SK-N-SH (cell line): Measurements from ENCODE around the gene SHISA2. TPM values are rescaled to one million over a fixed set of nuclear protein-coding genes. Genes with fewer than 3 reads are reported as not detected.

ENCODE experiments used
- CTCF ChIA-PET: fragments of 300-600, 350-600 bp; formaldehyde crosslinking; extraction: SDS; loops from one replicate; lab custom pipeline; 2021; lab: Yijun Ruan, JAX
- POLR2A ChIA-PET: fragments of 350-600 bp; sonication (Branson Sonifier 250); formaldehyde crosslinking; extraction: SDS; loops from one replicate; lab custom pipeline; 2020; ENCODE audit warnings: antibody characterized with exemption, inconsistent platforms; lab: Yijun Ruan, JAX
- DNase-seq: peaks from one replicate; pipeline ENCODE4 v3.0.0; 2012
- H2AFZ ChIP-seq: fragments of 200-600 bp; sonication (generic); 2 replicates; pipeline ENCODE4 v1.8.1; 2016; ENCODE audit warnings: antibody characterized with exemption, mild to moderate bottlenecking, low read depth
- H3F3A ChIP-seq: fragments of 200-600 bp; sonication (generic); replicated peaks from 2 replicates; pipeline ENCODE3; 2016; ENCODE audit warnings: antibody characterized with exemption, mild to moderate bottlenecking; ENCODE audit not compliant: insufficient read depth
- H3K27ac ChIP-seq, 2 experiments: fragments of 200-500 bp in 1 of 2; fragments of 200-600 bp in 1 of 2; sonication (Bioruptor generic) in 1 of 2; sonication (generic), shearing (Covaris generic) in 1 of 2; 2 replicates each; pipeline versions ENCODE4 v1.5.1 to v1.6.1; 2014 to 2016; ENCODE audit warnings: low read depth in 2 of 2, inconsistent platforms in 1 of 2, low read length in 1 of 2, mild to moderate bottlenecking in 1 of 2, mixed read lengths in 1 of 2
- H3K27me3 ChIP-seq: fragments of 200-600 bp; sonication (generic), shearing (Covaris generic); 2 replicates; pipeline ENCODE4 v1.6.1; 2016; ENCODE audit warnings: mixed run types; ENCODE audit not compliant: insufficient read depth
- H3K36me3 ChIP-seq, 2 experiments: fragments of 200-500 bp in 1 of 2; fragments of 200-600 bp in 1 of 2; sonication (Bioruptor generic) in 1 of 2; sonication (generic) in 1 of 2; replicated peaks in 1 of 2; 2 replicates each; pipeline versions ENCODE3 to v1.5.1; 2014 to 2016; ENCODE audit warnings: low read length in 1 of 2, mild to moderate bottlenecking in 1 of 2; ENCODE audit not compliant: insufficient read depth in 2 of 2, control insufficient read depth in 1 of 2
- H3K4me1 ChIP-seq, 2 experiments: fragments of 200-500 bp in 1 of 2; fragments of 200-600 bp in 1 of 2; sonication (Bioruptor generic) in 1 of 2; sonication (generic), shearing (Covaris generic) in 1 of 2; 2 replicates each; pipeline versions ENCODE4 v1.5.1 to v1.6.1; 2014 to 2016; ENCODE audit warnings: low read depth in 1 of 2, low read length in 1 of 2, mixed run types in 1 of 2; ENCODE audit not compliant: insufficient read depth in 2 of 2, control insufficient read depth in 1 of 2
- H3K4me2 ChIP-seq: fragments of 200-600 bp; sonication (generic), shearing (Covaris generic); 2 replicates; pipeline ENCODE4 v1.6.1; 2017; ENCODE audit warnings: mixed run types
- H3K4me3 ChIP-seq, 2 experiments: fragments of 200-500 bp in 1 of 2; fragments of 200-600 bp in 1 of 2; sonication (Bioruptor generic) in 1 of 2; sonication (generic), shearing (Covaris generic) in 1 of 2; 2 replicates each; pipeline versions ENCODE4 v1.5.1 to v1.8.1; 2014 to 2016; ENCODE audit warnings: low read depth in 2 of 2, inconsistent platforms in 1 of 2, low read length in 1 of 2, mild to moderate bottlenecking in 1 of 2, mixed read lengths in 1 of 2, moderate library complexity in 1 of 2
- H3K79me2 ChIP-seq: fragments of 200-600 bp; sonication (generic); 2 replicates; pipeline ENCODE4 v1.8.1; 2017; ENCODE audit warnings: mild to moderate bottlenecking; ENCODE audit not compliant: insufficient read depth
- H3K9ac ChIP-seq: fragments of 200-600 bp; sonication (generic); 2 replicates; pipeline ENCODE4 v1.6.1; 2017; ENCODE audit warnings: mixed run types
- H3K9me2 ChIP-seq: fragments of 200-600 bp; sonication (generic); 2 replicates; pipeline ENCODE4 v1.6.1; 2017; ENCODE audit warnings: mixed run types
- H3K9me3 ChIP-seq: fragments of 200-600 bp; sonication (generic); 2 replicates; pipeline ENCODE4 v1.6.1; 2017; ENCODE audit warnings: mixed run types, mild to moderate bottlenecking, moderate library complexity
- H4K20me1 ChIP-seq: fragments of 200-600 bp; sonication (generic); 2 replicates; pipeline ENCODE4 v1.6.1; 2017; ENCODE audit warnings: mild to moderate bottlenecking, mixed run types; ENCODE audit not compliant: insufficient read depth
- CHD2 ChIP-seq: fragments of 150-350 bp; IDR thresholded peaks from 2 replicates; pipeline ENCODE4 v1.6.1; 2018; ENCODE audit warnings: low read length; ENCODE audit not compliant: partially characterized antibody
- ELF1 ChIP-seq: IDR thresholded peaks from 2 replicates; pipeline ENCODE4 v1.4.0; 2012
- GABPA ChIP-seq: IDR thresholded peaks from 2 replicates; pipeline ENCODE4 v1.4.0; 2012; ENCODE audit warnings: low read depth, mild to moderate bottlenecking
- MEF2A ChIP-seq: IDR thresholded peaks from 2 replicates; pipeline ENCODE4 v1.4.0; 2012; ENCODE audit warnings: low read depth, borderline replicate concordance
- NFIC ChIP-seq: IDR thresholded peaks from 2 replicates; pipeline ENCODE4 v1.4.0; 2012; ENCODE audit warnings: borderline replicate concordance
- NRF1 ChIP-seq: IDR thresholded peaks from 2 replicates; pipeline ENCODE4 v1.6.1; 2012; ENCODE audit warnings: low read depth, mild to moderate bottlenecking, low read length
- TEAD4 ChIP-seq: IDR thresholded peaks from 2 replicates; pipeline ENCODE4 v1.4.0; 2012; ENCODE audit warnings: mild to moderate bottlenecking, borderline replicate concordance; ENCODE audit not compliant: insufficient read depth
- WGBS: methylation state at CpG from one replicate; pipeline ENCODE4 v1.1.6; 2017; ENCODE audit warnings: low lambda C conversion rate; 5-methylcytosine and 5-hydroxymethylcytosine counted together
- polyA plus RNA-seq, 3 experiments: library from polyadenylated mRNA; depleted of rRNA; stranded (reverse); fragments of >200 nt; gene quantifications; 2 replicates each; pipeline ENCODE4 v1.2.3, GENCODE V29; 2012
- TF ChIP-seq, protein P1 (sequence below): fragments of 200-600 bp; sonication (generic); IDR thresholded peaks from 2 replicates; pipeline ENCODE4 v1.6.1; 2017; ENCODE audit warnings: antibody characterized with exemption, mild to moderate bottlenecking, moderate library complexity
- TF ChIP-seq, protein P2 (sequence below): IDR thresholded peaks from 2 replicates; pipeline ENCODE4 v1.6.1; 2012; ENCODE audit warnings: mild to moderate bottlenecking, low read depth, low read length, moderate library complexity
- TF ChIP-seq, protein P3 (sequence below): IDR thresholded peaks from 2 replicates; pipeline ENCODE4; 2012

SHISA2 gene
- polyA plus RNA-seq, 1 of the 3 experiments (the other 2 are of a cell fraction), result not detected

DNA sequence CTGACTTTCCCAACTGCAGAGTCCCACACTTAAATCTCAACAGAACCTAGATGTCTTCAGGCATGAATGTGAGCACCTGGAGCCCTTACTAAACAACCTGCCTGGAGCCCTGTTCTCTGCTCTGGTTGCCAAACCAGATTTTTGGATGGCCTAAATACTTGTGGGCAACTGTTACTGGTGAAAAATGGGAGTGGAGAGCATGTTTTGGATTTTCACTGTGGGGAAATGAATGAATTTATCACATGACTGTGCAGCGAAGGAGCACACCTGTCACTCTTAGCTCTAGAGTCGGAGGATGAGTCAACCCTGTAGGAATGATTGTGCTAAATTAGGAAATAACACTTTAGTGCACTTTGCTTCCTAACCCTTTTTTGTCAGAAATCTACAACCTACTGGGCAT lies 30.3 kb downstream of the SHISA2 start:
- ChIA-PET POLR2A (no interaction called here), CTCF (interaction anchor here (1.1 kb wide), 1 partner anchor 361 kb away, joined by 3 read pairs; no protein-coding TSS in a partner anchor)
- H3K27ac ChIP-seq, result no peak overlapping the region
- no peak overlapping the region for H3K4me2 ChIP-seq
- no peak overlapping the region for H2AFZ ChIP-seq
- no peaks in the 10 kb centered on the region for H3K27me3 ChIP-seq
- DNase-seq, result no peak
- TF ChIP-seq, protein P1, sequence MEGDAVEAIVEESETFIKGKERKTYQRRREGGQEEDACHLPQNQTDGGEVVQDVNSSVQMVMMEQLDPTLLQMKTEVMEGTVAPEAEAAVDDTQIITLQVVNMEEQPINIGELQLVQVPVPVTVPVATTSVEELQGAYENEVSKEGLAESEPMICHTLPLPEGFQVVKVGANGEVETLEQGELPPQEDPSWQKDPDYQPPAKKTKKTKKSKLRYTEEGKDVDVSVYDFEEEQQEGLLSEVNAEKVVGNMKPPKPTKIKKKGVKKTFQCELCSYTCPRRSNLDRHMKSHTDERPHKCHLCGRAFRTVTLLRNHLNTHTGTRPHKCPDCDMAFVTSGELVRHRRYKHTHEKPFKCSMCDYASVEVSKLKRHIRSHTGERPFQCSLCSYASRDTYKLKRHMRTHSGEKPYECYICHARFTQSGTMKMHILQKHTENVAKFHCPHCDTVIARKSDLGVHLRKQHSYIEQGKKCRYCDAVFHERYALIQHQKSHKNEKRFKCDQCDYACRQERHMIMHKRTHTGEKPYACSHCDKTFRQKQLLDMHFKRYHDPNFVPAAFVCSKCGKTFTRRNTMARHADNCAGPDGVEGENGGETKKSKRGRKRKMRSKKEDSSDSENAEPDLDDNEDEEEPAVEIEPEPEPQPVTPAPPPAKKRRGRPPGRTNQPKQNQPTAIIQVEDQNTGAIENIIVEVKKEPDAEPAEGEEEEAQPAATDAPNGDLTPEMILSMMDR, result no peak
- TF ChIP-seq ELF1 (no peak), MEF2A (no peak), NFIC (no peak), TEAD4 (no peak), GABPA (no peak)
- TF ChIP-seq, protein P2, sequence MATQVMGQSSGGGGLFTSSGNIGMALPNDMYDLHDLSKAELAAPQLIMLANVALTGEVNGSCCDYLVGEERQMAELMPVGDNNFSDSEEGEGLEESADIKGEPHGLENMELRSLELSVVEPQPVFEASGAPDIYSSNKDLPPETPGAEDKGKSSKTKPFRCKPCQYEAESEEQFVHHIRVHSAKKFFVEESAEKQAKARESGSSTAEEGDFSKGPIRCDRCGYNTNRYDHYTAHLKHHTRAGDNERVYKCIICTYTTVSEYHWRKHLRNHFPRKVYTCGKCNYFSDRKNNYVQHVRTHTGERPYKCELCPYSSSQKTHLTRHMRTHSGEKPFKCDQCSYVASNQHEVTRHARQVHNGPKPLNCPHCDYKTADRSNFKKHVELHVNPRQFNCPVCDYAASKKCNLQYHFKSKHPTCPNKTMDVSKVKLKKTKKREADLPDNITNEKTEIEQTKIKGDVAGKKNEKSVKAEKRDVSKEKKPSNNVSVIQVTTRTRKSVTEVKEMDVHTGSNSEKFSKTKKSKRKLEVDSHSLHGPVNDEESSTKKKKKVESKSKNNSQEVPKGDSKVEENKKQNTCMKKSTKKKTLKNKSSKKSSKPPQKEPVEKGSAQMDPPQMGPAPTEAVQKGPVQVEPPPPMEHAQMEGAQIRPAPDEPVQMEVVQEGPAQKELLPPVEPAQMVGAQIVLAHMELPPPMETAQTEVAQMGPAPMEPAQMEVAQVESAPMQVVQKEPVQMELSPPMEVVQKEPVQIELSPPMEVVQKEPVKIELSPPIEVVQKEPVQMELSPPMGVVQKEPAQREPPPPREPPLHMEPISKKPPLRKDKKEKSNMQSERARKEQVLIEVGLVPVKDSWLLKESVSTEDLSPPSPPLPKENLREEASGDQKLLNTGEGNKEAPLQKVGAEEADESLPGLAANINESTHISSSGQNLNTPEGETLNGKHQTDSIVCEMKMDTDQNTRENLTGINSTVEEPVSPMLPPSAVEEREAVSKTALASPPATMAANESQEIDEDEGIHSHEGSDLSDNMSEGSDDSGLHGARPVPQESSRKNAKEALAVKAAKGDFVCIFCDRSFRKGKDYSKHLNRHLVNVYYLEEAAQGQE, result no peak
- no peak overlapping the region for H3K4me3 ChIP-seq
- H3K36me3 ChIP-seq, result no peaks in the 10 kb centered on the region
- no peaks in the 10 kb centered on the region for H3K9me2 ChIP-seq
- no peaks in the 10 kb centered on the region for H3F3A ChIP-seq
- WGBS, result 34% methylated on average over 2 of the region's 2 CpGs
- no peak overlapping the region for H3K9ac ChIP-seq
- H3K9me3 ChIP-seq, result no peaks in the 10 kb centered on the region
- H3K79me2 ChIP-seq, result no peaks in the 10 kb centered on the region
- no peaks in the 10 kb centered on the region for H4K20me1 ChIP-seq
- H3K4me1 ChIP-seq, result peaks cover 0 to 8% of the 10 kb centered on the region in 2 experiments; a peak in 1 of 4 replicates

DNA sequence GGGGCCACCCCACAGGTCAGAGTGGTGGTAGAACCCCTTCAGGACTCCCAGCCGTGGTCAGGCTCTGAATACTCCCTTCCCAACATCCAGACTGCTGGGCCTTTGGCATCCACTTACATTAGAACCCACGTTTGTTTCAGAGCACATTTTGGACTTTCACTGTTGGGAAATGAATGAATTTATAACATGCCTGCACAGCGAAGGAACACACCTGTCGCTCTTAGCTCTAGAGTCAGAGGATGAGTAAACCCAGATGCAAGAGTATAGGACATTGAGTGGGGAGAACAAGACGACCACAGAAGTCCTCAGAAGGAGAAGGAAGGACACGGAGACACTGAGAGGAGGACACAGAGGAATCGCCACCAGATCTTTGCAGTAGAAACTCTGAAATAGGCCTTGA lies 30.9 kb downstream of the SHISA2 start:
- H3K9me2 ChIP-seq, result no peaks in the 10 kb centered on the region
- H2AFZ ChIP-seq, result no peak overlapping the region
- no peak overlapping the region for H3K4me2 ChIP-seq
- no peak overlapping the region for H3K9ac ChIP-seq
- WGBS, result 35% methylated on average over 7 of the region's 7 CpGs
- no peak for DNase-seq
- peaks cover 0 to 8% of the 10 kb centered on the region in 2 experiments; a peak in 1 of 4 replicates for H3K4me1 ChIP-seq
- no peaks in the 10 kb centered on the region for H3K36me3 ChIP-seq
- H3F3A ChIP-seq, result no peaks in the 10 kb centered on the region
- H3K27me3 ChIP-seq, result no peaks in the 10 kb centered on the region
- H3K4me3 ChIP-seq, result no peak overlapping the region
- H3K79me2 ChIP-seq, result no peaks in the 10 kb centered on the region
- CTCF ChIA-PET, result no interaction called here
- no peaks in the 10 kb centered on the region for H4K20me1 ChIP-seq
- H3K9me3 ChIP-seq, result no peaks in the 10 kb centered on the region
- no peak overlapping the region for H3K27ac ChIP-seq
- TF ChIP-seq, protein P2, result no peak
- no peak for TF ChIP-seq CHD2
- TF ChIP-seq, protein P3, sequence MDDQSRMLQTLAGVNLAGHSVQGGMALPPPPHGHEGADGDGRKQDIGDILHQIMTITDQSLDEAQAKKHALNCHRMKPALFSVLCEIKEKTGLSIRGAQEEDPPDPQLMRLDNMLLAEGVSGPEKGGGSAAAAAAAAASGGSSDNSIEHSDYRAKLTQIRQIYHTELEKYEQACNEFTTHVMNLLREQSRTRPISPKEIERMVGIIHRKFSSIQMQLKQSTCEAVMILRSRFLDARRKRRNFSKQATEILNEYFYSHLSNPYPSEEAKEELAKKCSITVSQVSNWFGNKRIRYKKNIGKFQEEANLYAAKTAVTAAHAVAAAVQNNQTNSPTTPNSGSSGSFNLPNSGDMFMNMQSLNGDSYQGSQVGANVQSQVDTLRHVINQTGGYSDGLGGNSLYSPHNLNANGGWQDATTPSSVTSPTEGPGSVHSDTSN, result no peak
- no peak for TF ChIP-seq NRF1
- POLR2A ChIA-PET, result no interaction called here
